ENCODE results near the gene PRR20E.
"Not testable (repeated sequence)": the region's sequence is repeated elsewhere in the genome, so short reads cannot be mapped to it uniquely, and the experiment has no call there.

Gene PRR20E

DNA sequence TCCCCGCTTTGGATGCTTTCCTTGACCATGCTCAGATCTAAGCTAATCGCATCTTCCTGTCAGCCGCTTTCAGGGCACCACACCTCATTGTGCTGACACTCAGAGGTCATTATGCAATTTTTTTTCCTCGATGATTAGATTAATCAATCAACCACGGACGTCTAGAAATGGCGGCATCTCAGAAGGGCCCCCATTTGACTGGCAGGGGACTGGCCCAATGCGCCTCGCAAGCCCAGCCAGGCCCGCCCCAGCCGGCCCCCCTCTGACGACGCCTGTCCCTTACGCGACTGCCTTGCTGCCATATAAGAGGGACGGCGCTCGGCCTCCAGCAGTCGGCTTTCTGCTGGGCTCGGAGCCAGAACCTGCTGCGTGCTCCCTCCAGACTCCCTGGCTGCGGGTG, 19.8 kb upstream of the PRR20E start, which contains the start of gene PRR20B:
Gene PRR20B, plus strand, starts transcription at position 301 of the 400 bp plus-strand sequence. CDS start 387 bp downstream, outside the sequence.
- not testable (repeated sequence) for H3K23ac ChIP-seq (ENCODE audit: low read depth, low read length, poor library complexity); H2BK15ac ChIP-seq (ENCODE audit: low read length); H3K14ac ChIP-seq (ENCODE audit: low read length); H3K4ac ChIP-seq (ENCODE audit: low read length); H2BK12ac ChIP-seq (ENCODE audit: low read length); H4K8ac ChIP-seq (ENCODE audit: low read depth, low read length); H3K4me1 ChIP-seq (ENCODE audit: control insufficient read depth in 2 of 2, insufficient read depth in 1 of 2, low read depth in 1 of 2, low read length in 2 of 2); DNase-seq (ENCODE audit: low spot score); H3K27ac ChIP-seq (replicated peaks; ENCODE audit: low read length); H3K36me3 ChIP-seq (replicated peaks in 1 of 2; ENCODE audit: control insufficient read depth in 2 of 2, insufficient read depth in 2 of 2, low read length in 2 of 2); H3K27me3 ChIP-seq (ENCODE audit: control insufficient read depth in 3 of 3, insufficient read depth in 3 of 3, low read depth in 1 of 3, low read length in 3 of 3); H2AFZ ChIP-seq (ENCODE audit: low read length); H3K9ac ChIP-seq (ENCODE audit: low read depth, low read length, poor library complexity); H3K18ac ChIP-seq (ENCODE audit: low read length); H3K9me3 ChIP-seq (replicated peaks in 1 of 2; ENCODE audit: control insufficient read depth in 2 of 2, insufficient read depth in 1 of 2, low read depth in 1 of 2, low read length in 2 of 2); H3K4me3 ChIP-seq (ENCODE audit: low read length in 2 of 2); H4K91ac ChIP-seq (ENCODE audit: low read depth, low read length, poor library complexity); H2AK5ac ChIP-seq (ENCODE audit: low read depth, low read length); H2BK5ac ChIP-seq (ENCODE audit: low read length); H3K4me2 ChIP-seq (ENCODE audit: insufficient read depth, low read length, poor library complexity, severe bottlenecking); H2BK120ac ChIP-seq (ENCODE audit: low read depth, low read length); H3K79me1 ChIP-seq (ENCODE audit: low read depth, low read length)
- WGBS, 2 donors (ENCODE audit: extremely low coverage in 2 of 2, insufficient read length in 2 of 2, insufficient replicate concordance in 1 of 2) = no CpG with 5 or more reads among the region's 22 CpGs

DNA sequence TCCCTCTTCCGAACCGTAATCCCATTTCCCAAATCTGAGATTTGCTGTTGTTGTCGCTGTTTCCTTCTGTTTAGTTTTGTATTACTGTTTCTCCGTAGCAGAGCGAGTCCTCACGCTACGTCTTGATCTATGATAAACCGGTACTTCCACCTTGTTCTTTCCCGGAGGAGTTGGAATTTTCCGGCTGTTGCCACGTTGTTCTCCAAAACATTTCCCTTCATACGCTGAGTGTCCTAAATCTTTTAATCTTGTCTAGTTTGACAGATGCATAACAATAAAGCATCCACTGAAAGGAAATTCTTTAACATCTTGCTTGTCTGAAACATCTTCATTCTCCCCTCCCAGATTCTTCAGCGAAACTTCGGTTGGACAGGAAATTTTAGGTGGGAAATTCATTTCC, 18.9 kb upstream of the PRR20E start:
- H3K4me1 ChIP-seq (ENCODE audit: control insufficient read depth in 2 of 2, insufficient read depth in 1 of 2, low read depth in 1 of 2, low read length in 2 of 2); H3K4ac ChIP-seq (ENCODE audit: low read length); H3K79me1 ChIP-seq (ENCODE audit: low read depth, low read length); H2BK12ac ChIP-seq (ENCODE audit: low read length); H2BK120ac ChIP-seq (ENCODE audit: low read depth, low read length); H3K4me2 ChIP-seq (ENCODE audit: insufficient read depth, low read length, poor library complexity, severe bottlenecking); H3K14ac ChIP-seq (ENCODE audit: low read length); H3K27ac ChIP-seq (replicated peaks; ENCODE audit: low read length); H3K9ac ChIP-seq (ENCODE audit: low read depth, low read length, poor library complexity); DNase-seq (ENCODE audit: low spot score); H2BK15ac ChIP-seq (ENCODE audit: low read length); H3K23ac ChIP-seq (ENCODE audit: low read depth, low read length, poor library complexity); H3K18ac ChIP-seq (ENCODE audit: low read length); H4K8ac ChIP-seq (ENCODE audit: low read depth, low read length); H2AFZ ChIP-seq (ENCODE audit: low read length); H3K27me3 ChIP-seq (ENCODE audit: control insufficient read depth in 3 of 3, insufficient read depth in 3 of 3, low read depth in 1 of 3, low read length in 3 of 3); H3K4me3 ChIP-seq (ENCODE audit: low read length in 2 of 2); H3K9me3 ChIP-seq (replicated peaks in 1 of 2; ENCODE audit: control insufficient read depth in 2 of 2, insufficient read depth in 1 of 2, low read depth in 1 of 2, low read length in 2 of 2); H3K36me3 ChIP-seq (replicated peaks in 1 of 2; ENCODE audit: control insufficient read depth in 2 of 2, insufficient read depth in 2 of 2, low read length in 2 of 2); H2BK5ac ChIP-seq (ENCODE audit: low read length); H4K91ac ChIP-seq (ENCODE audit: low read depth, low read length, poor library complexity); H2AK5ac ChIP-seq (ENCODE audit: low read depth, low read length): not testable (repeated sequence)
- no CpG with 5 or more reads among the region's 14 CpGs for WGBS, 2 donors (ENCODE audit: extremely low coverage in 2 of 2, insufficient read length in 2 of 2, insufficient replicate concordance in 1 of 2)

DNA sequence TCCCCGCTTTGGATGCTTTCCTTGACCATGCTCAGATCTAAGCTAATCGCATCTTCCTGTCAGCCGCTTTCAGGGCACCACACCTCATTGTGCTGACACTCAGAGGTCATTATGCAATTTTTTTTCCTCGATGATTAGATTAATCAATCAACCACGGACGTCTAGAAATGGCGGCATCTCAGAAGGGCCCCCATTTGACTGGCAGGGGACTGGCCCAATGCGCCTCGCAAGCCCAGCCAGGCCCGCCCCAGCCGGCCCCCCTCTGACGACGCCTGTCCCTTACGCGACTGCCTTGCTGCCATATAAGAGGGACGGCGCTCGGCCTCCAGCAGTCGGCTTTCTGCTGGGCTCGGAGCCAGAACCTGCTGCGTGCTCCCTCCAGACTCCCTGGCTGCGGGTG, 13.2 kb upstream of the PRR20E start, which contains the start of gene PRR20C:
Gene PRR20C, plus strand, starts transcription at position 301 of the 400 bp plus-strand sequence. CDS start 387 bp downstream, outside the sequence.
- H3K18ac ChIP-seq (ENCODE audit: low read length); H2AK5ac ChIP-seq (ENCODE audit: low read depth, low read length); DNase-seq (ENCODE audit: low spot score); H3K4me3 ChIP-seq (ENCODE audit: low read length in 2 of 2); H2BK120ac ChIP-seq (ENCODE audit: low read depth, low read length); H3K4me2 ChIP-seq (ENCODE audit: insufficient read depth, low read length, poor library complexity, severe bottlenecking); H2AFZ ChIP-seq (ENCODE audit: low read length); H3K4ac ChIP-seq (ENCODE audit: low read length); H3K14ac ChIP-seq (ENCODE audit: low read length); H4K91ac ChIP-seq (ENCODE audit: low read depth, low read length, poor library complexity); H3K36me3 ChIP-seq (replicated peaks in 1 of 2; ENCODE audit: control insufficient read depth in 2 of 2, insufficient read depth in 2 of 2, low read length in 2 of 2); H3K23ac ChIP-seq (ENCODE audit: low read depth, low read length, poor library complexity); H4K8ac ChIP-seq (ENCODE audit: low read depth, low read length); H3K27ac ChIP-seq (replicated peaks; ENCODE audit: low read length); H2BK5ac ChIP-seq (ENCODE audit: low read length); H3K9ac ChIP-seq (ENCODE audit: low read depth, low read length, poor library complexity); H2BK12ac ChIP-seq (ENCODE audit: low read length); H3K27me3 ChIP-seq (ENCODE audit: control insufficient read depth in 3 of 3, insufficient read depth in 3 of 3, low read depth in 1 of 3, low read length in 3 of 3); H3K79me1 ChIP-seq (ENCODE audit: low read depth, low read length); H3K9me3 ChIP-seq (replicated peaks in 1 of 2; ENCODE audit: control insufficient read depth in 2 of 2, insufficient read depth in 1 of 2, low read depth in 1 of 2, low read length in 2 of 2); H3K4me1 ChIP-seq (ENCODE audit: control insufficient read depth in 2 of 2, insufficient read depth in 1 of 2, low read depth in 1 of 2, low read length in 2 of 2); H2BK15ac ChIP-seq (ENCODE audit: low read length): not testable (repeated sequence)
- no CpG with 5 or more reads among the region's 22 CpGs for WGBS, 2 donors (ENCODE audit: extremely low coverage in 2 of 2, insufficient read length in 2 of 2, insufficient replicate concordance in 1 of 2)

DNA sequence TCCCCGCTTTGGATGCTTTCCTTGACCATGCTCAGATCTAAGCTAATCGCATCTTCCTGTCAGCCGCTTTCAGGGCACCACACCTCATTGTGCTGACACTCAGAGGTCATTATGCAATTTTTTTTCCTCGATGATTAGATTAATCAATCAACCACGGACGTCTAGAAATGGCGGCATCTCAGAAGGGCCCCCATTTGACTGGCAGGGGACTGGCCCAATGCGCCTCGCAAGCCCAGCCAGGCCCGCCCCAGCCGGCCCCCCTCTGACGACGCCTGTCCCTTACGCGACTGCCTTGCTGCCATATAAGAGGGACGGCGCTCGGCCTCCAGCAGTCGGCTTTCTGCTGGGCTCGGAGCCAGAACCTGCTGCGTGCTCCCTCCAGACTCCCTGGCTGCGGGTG, 6.7 kb upstream of the PRR20E start, which contains the start of gene PRR20D:
Gene PRR20D, plus strand, starts transcription at position 301 of the 400 bp plus-strand sequence. CDS start 387 bp downstream, outside the sequence.
- H3K36me3 ChIP-seq (replicated peaks in 1 of 2; ENCODE audit: control insufficient read depth in 2 of 2, insufficient read depth in 2 of 2, low read length in 2 of 2); H4K91ac ChIP-seq (ENCODE audit: low read depth, low read length, poor library complexity); H3K27ac ChIP-seq (replicated peaks; ENCODE audit: low read length); H3K27me3 ChIP-seq (ENCODE audit: control insufficient read depth in 3 of 3, insufficient read depth in 3 of 3, low read depth in 1 of 3, low read length in 3 of 3); H2BK5ac ChIP-seq (ENCODE audit: low read length); H4K8ac ChIP-seq (ENCODE audit: low read depth, low read length); H3K14ac ChIP-seq (ENCODE audit: low read length); H2BK120ac ChIP-seq (ENCODE audit: low read depth, low read length); H3K4ac ChIP-seq (ENCODE audit: low read length); H3K9me3 ChIP-seq (replicated peaks in 1 of 2; ENCODE audit: control insufficient read depth in 2 of 2, insufficient read depth in 1 of 2, low read depth in 1 of 2, low read length in 2 of 2); H3K4me3 ChIP-seq (ENCODE audit: low read length in 2 of 2); H3K4me2 ChIP-seq (ENCODE audit: insufficient read depth, low read length, poor library complexity, severe bottlenecking); DNase-seq (ENCODE audit: low spot score); H3K79me1 ChIP-seq (ENCODE audit: low read depth, low read length); H2AK5ac ChIP-seq (ENCODE audit: low read depth, low read length); H2BK15ac ChIP-seq (ENCODE audit: low read length); H2BK12ac ChIP-seq (ENCODE audit: low read length); H3K18ac ChIP-seq (ENCODE audit: low read length); H2AFZ ChIP-seq (ENCODE audit: low read length); H3K9ac ChIP-seq (ENCODE audit: low read depth, low read length, poor library complexity); H3K4me1 ChIP-seq (ENCODE audit: control insufficient read depth in 2 of 2, insufficient read depth in 1 of 2, low read depth in 1 of 2, low read length in 2 of 2); H3K23ac ChIP-seq (ENCODE audit: low read depth, low read length, poor library complexity): not testable (repeated sequence)
- no CpG with 5 or more reads among the region's 22 CpGs for WGBS, 2 donors (ENCODE audit: extremely low coverage in 2 of 2, insufficient read length in 2 of 2, insufficient replicate concordance in 1 of 2)

Measured in neuronal stem cell (in vitro differentiated cells).